Endothelial cell of umbilical vein (primary cell): ENCODE measurements around the gene CDCP1. TPM values are rescaled to one million over a fixed set of nuclear protein-coding genes. Genes with fewer than 3 reads are reported as not detected.

ENCODE experiments used
- BruUV-seq: library from RNA; stranded (reverse); fragments of 400-500 nt; replicated peaks from 2 replicates; lab custom pipeline; 2021; lab: Mats Ljungman, UMichigan
- CTCF ChIA-PET: fragments of 300-600, 350-600 bp; sonication (Branson Sonifier 250); formaldehyde crosslinking; loops from one replicate; lab custom pipeline; 2021; ENCODE audit warnings: antibody characterized with exemption, inconsistent platforms; lab: Charles Lee
- POLR2A ChIA-PET: fragments of 300-600, 350-600 bp; sonication (Branson Sonifier 250); formaldehyde crosslinking; loops from one replicate; lab custom pipeline; 2021; ENCODE audit warnings: antibody characterized with exemption, inconsistent platforms; lab: Charles Lee
- DNase-seq: peaks from one replicate; pipeline ENCODE4 v3.0.0-alpha.2; 2011; ENCODE audit warnings: low read depth, low spot score
- FAIRE-seq: peaks from 2 replicates; lab custom pipeline; 2011; peaks lifted over from hg19 to GRCh38; lab: Jason Lieb, UNC
- H2AFZ ChIP-seq: 2 replicates; pipeline ENCODE4 v1.6.0; 2012; ENCODE audit warnings: low read depth, low read length, control low read depth, inconsistent platforms
- H3K27ac ChIP-seq: 2 replicates; pipeline ENCODE4 v1.5.1; 2011; ENCODE audit warnings: low read depth, mild to moderate bottlenecking, control low read depth, low read length, moderate library complexity; ENCODE audit not compliant: insufficient read depth
- H3K27me3 ChIP-seq, 2 experiments: 2 replicates each; pipeline versions ENCODE4 v1.6.0 to v1.6.1; 2011; ENCODE audit warnings: low read length in 2 of 2, mixed read lengths in 1 of 2; ENCODE audit not compliant: control insufficient read depth in 2 of 2, insufficient read depth in 2 of 2
- H3K36me3 ChIP-seq, 2 experiments: 2 replicates in 1 of 2; 3 replicates in 1 of 2; pipeline ENCODE4 v1.5.1; 2011; ENCODE audit warnings: low read length in 2 of 2, mild to moderate bottlenecking in 1 of 2, moderate library complexity in 1 of 2; ENCODE audit not compliant: control insufficient read depth in 2 of 2, insufficient read depth in 2 of 2; ENCODE audit errors: extremely low read depth in 1 of 2
- H3K4me1 ChIP-seq: 3 replicates; pipeline ENCODE4 v1.5.1; 2011; ENCODE audit warnings: mild to moderate bottlenecking, low read length; ENCODE audit not compliant: control insufficient read depth, insufficient read depth; ENCODE audit errors: extremely low read depth
- H3K4me2 ChIP-seq: 2 replicates; pipeline ENCODE4 v1.6.1; 2011; ENCODE audit warnings: low read length, control low read depth, mixed read lengths; ENCODE audit not compliant: insufficient read depth
- H3K4me3 ChIP-seq, 3 experiments: fragments of 200-600 bp in 1 of 3; sonication (generic), shearing (Covaris generic) in 1 of 3; replicated peaks in 1 of 3; 2 replicates each; pipeline ENCODE4 v1.5.1; 2011 to 2016; ENCODE audit warnings: control low read depth in 3 of 3, low read length in 3 of 3, mild to moderate bottlenecking in 2 of 3, inconsistent platforms in 1 of 3, low read depth in 1 of 3, moderate library complexity in 1 of 3; ENCODE audit not compliant: insufficient read depth in 1 of 3
- H3K79me2 ChIP-seq: 2 replicates; pipeline ENCODE4 v1.6.0; 2012; ENCODE audit warnings: low read length, inconsistent platforms; ENCODE audit not compliant: control insufficient read depth, insufficient read depth
- H3K9ac ChIP-seq: replicated peaks from 2 replicates; pipeline ENCODE3; 2011; ENCODE audit warnings: low read length, control low read depth; ENCODE audit not compliant: insufficient read depth; ENCODE audit errors: extremely low read depth
- H3K9me1 ChIP-seq: replicated peaks from 3 replicates; pipeline ENCODE4 v1.6.0; 2011; ENCODE audit warnings: mild to moderate bottlenecking, low read length; ENCODE audit not compliant: control insufficient read depth, insufficient read depth; ENCODE audit errors: extremely low read depth
- H3K9me3 ChIP-seq: replicated peaks from 2 replicates; pipeline ENCODE4 v1.5.1; 2012; ENCODE audit warnings: low read length, inconsistent platforms; ENCODE audit not compliant: control insufficient read depth, insufficient read depth
- H4K20me1 ChIP-seq: replicated peaks from 2 replicates; pipeline ENCODE3; 2011; ENCODE audit warnings: mild to moderate bottlenecking, low read length; ENCODE audit not compliant: control insufficient read depth, insufficient read depth; ENCODE audit errors: extremely low read depth
- EZH2 ChIP-seq: IDR thresholded peaks from 2 replicates; pipeline ENCODE4 v1.6.1; 2012; ENCODE audit warnings: borderline replicate concordance, low read depth, mild to moderate bottlenecking, moderate library complexity, low read length, inconsistent platforms; ENCODE audit not compliant: severe bottlenecking
- FOS ChIP-seq: IDR thresholded peaks from 2 replicates; pipeline ENCODE4 v1.6.1; 2011; ENCODE audit warnings: mild to moderate bottlenecking, low read length, moderate library complexity, borderline replicate concordance; ENCODE audit not compliant: insufficient read depth
- GATA2 ChIP-seq: IDR thresholded peaks from 2 replicates; pipeline ENCODE4 v1.7.0; 2011; ENCODE audit warnings: low read depth, mild to moderate bottlenecking, moderate library complexity, mixed read lengths, low read length; ENCODE audit not compliant: insufficient read length, insufficient read depth
- JUN ChIP-seq: IDR thresholded peaks from 2 replicates; pipeline ENCODE4 v1.6.1; 2011; ENCODE audit warnings: borderline replicate concordance, low read depth; ENCODE audit not compliant: insufficient read length, insufficient read depth
- MYC ChIP-seq: IDR thresholded peaks from one replicate; pipeline ENCODE4 v1.6.1; 2011; ENCODE audit warnings: mild to moderate bottlenecking, low read depth, low read length
- POLR2A ChIP-seq: IDR thresholded peaks from 2 replicates; pipeline ENCODE4 v1.6.1; 2012; ENCODE audit warnings: low read depth, mild to moderate bottlenecking, control low read depth, low read length
- POLR2AphosphoS5 ChIP-seq: IDR thresholded peaks from 2 replicates; pipeline ENCODE4 v1.6.1; 2012; ENCODE audit warnings: low read depth, mild to moderate bottlenecking, control low read depth, low read length, moderate library complexity; ENCODE audit not compliant: insufficient read depth
- dilution Hi-C: fragments of 300-500 bp; cut with MboI; formaldehyde crosslinking; loops from one replicate; pipeline ENCODE4 v1.15.0; 2019; ENCODE audit warnings: low sequenced_read_pairs; ENCODE audit not compliant: extremely low pct_ligation_motif_present
- intact Hi-C: fragments of 100-400 bp; cut with micrococcal nuclease; formaldehyde crosslinking; loops from one replicate; pipeline ENCODE4 v1.10.0; 2022
- polyA plus RNA-seq, 4 experiments: library from polyadenylated mRNA; depleted of rRNA in 3 of 4; stranded (reverse) in 3 of 4; unstranded in 1 of 4; fragments of >200 nt; gene quantifications; 2 replicates each; pipeline versions ENCODE4 v1.2.1 to v1.2.3, GENCODE V29; 2011 to 2012; ENCODE audit warnings: missing spikeins in 1 of 4
- total RNA-seq: library from RNA; stranded (reverse); gene quantifications from 2 replicates; pipeline ENCODE4 v1.2.3, GENCODE V29; 2021
- TF ChIP-seq, protein P1 (sequence below), 2 donors: IDR thresholded peaks; 1 replicate in 1 of 2; 2 replicates in 1 of 2; pipeline ENCODE4 v1.5.1; 2011; ENCODE audit warnings: low read length in 2 of 2, mild to moderate bottlenecking in 2 of 2, moderate library complexity in 2 of 2, control low read depth in 1 of 2, inconsistent platforms in 1 of 2, low read depth in 1 of 2; ENCODE audit not compliant: insufficient read depth in 1 of 2; ENCODE audit errors: extremely low read depth in 1 of 2
- TF ChIP-seq, protein P2 (sequence below): IDR thresholded peaks from 2 replicates; pipeline ENCODE4 v1.6.1; 2011; ENCODE audit not compliant: insufficient read depth, insufficient read length

The CDCP1 gene
- total and polyA plus RNA-seq, 2 donors (not counting 3 experiments of a cell fraction or from before 2014, with no cell fraction given) = 0.01 to 0.22 TPM

DNA sequence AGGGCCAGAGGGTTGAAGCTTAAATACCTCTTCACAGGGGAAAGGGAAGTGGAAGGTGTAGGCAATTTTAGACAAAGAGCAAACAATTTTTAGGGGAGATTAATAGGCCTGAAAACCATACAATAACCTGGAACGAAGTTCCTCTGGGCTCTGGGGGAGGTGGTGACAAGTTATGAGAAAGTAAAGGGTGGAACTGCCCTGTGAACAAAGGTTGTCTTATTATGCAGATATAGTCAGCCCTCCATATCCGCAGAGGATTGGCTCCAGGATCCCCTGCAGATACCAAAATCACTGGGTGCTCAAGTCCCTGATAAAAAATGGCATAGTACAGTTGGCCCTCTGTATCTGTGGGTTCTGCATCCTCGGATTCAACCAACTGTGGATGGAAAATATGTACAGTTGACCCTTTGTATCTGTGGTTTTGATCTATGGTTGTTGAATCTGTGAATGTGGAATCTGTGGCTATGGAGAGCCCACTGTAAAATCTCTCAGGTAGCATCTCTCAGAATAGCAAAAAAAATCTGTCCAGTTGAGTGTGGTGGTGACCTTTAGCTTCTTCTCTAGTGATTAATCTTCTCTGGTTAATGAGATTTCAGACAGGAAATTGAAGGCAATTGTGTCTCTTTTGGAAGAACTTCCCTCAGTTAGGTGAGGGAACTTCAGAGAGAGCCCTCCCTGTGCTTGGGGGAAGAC, 79.9 kb downstream of the CDCP1 start:
- ChIA-PET POLR2A (no interaction called here), CTCF (interaction anchor here (1.2 to 3.1 kb wide), 2 partner anchors 9 to 144 kb away, joined by 3 to 15 read pairs; no protein-coding TSS in a partner anchor)
- TF ChIP-seq, protein P1, sequence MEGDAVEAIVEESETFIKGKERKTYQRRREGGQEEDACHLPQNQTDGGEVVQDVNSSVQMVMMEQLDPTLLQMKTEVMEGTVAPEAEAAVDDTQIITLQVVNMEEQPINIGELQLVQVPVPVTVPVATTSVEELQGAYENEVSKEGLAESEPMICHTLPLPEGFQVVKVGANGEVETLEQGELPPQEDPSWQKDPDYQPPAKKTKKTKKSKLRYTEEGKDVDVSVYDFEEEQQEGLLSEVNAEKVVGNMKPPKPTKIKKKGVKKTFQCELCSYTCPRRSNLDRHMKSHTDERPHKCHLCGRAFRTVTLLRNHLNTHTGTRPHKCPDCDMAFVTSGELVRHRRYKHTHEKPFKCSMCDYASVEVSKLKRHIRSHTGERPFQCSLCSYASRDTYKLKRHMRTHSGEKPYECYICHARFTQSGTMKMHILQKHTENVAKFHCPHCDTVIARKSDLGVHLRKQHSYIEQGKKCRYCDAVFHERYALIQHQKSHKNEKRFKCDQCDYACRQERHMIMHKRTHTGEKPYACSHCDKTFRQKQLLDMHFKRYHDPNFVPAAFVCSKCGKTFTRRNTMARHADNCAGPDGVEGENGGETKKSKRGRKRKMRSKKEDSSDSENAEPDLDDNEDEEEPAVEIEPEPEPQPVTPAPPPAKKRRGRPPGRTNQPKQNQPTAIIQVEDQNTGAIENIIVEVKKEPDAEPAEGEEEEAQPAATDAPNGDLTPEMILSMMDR (IDR thresholded peaks at IDR 0.05; ENCODE audit: extremely low read depth in 1 of 2, insufficient read depth in 1 of 2, low read depth in 1 of 2, low read length in 2 of 2) = no peak
- TF ChIP-seq FOS (no peak), JUN (no peak)
- dilution Hi-C loops (no loop called here), intact Hi-C loops (no loop called here)
- H3K9me1 ChIP-seq = no peaks in the 10 kb centered on the region
- H3K27ac ChIP-seq = no peak overlapping the region
- FAIRE-seq = no peak
- no peaks in the 10 kb centered on the region for H3K9me3 ChIP-seq
- H3K4me1 ChIP-seq = peaks cover 16% of the 10 kb centered on the region
- no peaks in the 10 kb centered on the region for H4K20me1 ChIP-seq
- no peaks in the 10 kb centered on the region for H3K27me3 ChIP-seq
- no peaks in the 10 kb centered on the region for H3K36me3 ChIP-seq
- no peak overlapping the region for H3K4me3 ChIP-seq
- DNase-seq = no peak
- H3K79me2 ChIP-seq = no peaks in the 10 kb centered on the region
- H2AFZ ChIP-seq = no peak overlapping the region
- H3K9ac ChIP-seq = no peak overlapping the region
- no TSS peak for BruUV-seq
- no peak overlapping the region for H3K4me2 ChIP-seq

DNA sequence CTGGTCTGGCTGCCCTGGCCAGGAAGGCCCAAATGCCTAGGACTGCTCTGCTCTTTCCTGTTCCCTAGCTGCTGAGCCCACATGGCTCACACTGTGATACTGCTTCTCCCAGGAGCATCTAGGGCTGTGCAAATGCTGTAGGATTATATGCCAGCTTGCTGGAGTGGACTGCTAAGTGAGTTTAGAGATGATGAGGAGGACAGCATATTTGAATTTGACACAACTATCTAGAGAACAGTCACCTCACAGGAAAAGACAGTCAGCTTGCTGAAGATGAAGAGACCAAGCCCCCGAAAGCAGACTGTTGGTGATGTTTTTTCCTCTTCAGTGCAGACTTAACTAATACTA, 80.8 kb downstream of the CDCP1 start:
- Histone ChIP-seq H4K20me1 (no peaks in the 10 kb centered on the region), H3K79me2 (no peaks in the 10 kb centered on the region), H3K9ac (peak overlapping the region; percentile 23), H2AFZ (no peak overlapping the region), H3K4me2 (no peak overlapping the region), H3K27me3 (no peaks in the 10 kb centered on the region), H3K27ac (peak overlapping the region; percentile 64), H3K9me3 (no peaks in the 10 kb centered on the region), H3K9me1 (no peaks in the 10 kb centered on the region), H3K4me1 (peaks cover 16% of the 10 kb centered on the region), H3K4me3 (no peak overlapping the region), H3K36me3 (no peaks in the 10 kb centered on the region)
- intact Hi-C loops (no loop called here), dilution Hi-C loops (no loop called here)
- FAIRE-seq = peak; percentile 69
- ChIA-PET POLR2A (no interaction called here), CTCF (interaction anchor here (1.1 to 3.1 kb wide), 2 partner anchors 24 to 145 kb away, joined by 3 to 15 read pairs; no protein-coding TSS in a partner anchor)
- TF ChIP-seq JUN (no peak), POLR2AphosphoS5 (no peak), EZH2 (no peak), GATA2 (no peak), MYC (no peak), FOS (no peak), POLR2A (no peak)
- TF ChIP-seq, protein P2, sequence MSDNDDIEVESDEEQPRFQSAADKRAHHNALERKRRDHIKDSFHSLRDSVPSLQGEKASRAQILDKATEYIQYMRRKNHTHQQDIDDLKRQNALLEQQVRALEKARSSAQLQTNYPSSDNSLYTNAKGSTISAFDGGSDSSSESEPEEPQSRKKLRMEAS = no peak
- TF ChIP-seq, protein P1 (IDR thresholded peaks at IDR 0.05; ENCODE audit: extremely low read depth in 1 of 2, insufficient read depth in 1 of 2, low read depth in 1 of 2, low read length in 2 of 2) = no peak
- no TSS peak for BruUV-seq
- no peak for DNase-seq
